K562 (cell line): ENCODE results near the gene SLC39A5. TPM values are rescaled to one million over a fixed set of nuclear protein-coding genes. Genes with fewer than 3 reads are reported as not detected.
A peak's percentile ranks its signal among the peaks of the same experiment; 100 is the strongest.

Experiments
- ATAC-seq: fragments of 200-7000 bp; cut with Tn5 transposase; 3 replicates; pipeline ENCODE4 v1.9.1; 2020; ENCODE audit warnings: moderate library complexity
- BruUV-seq: library from RNA; stranded (reverse); fragments of 400-500 nt; replicated peaks from 2 replicates; lab custom pipeline; 2021; lab: Mats Ljungman, UMichigan
- CTCF ChIA-PET: fragments of 300-600 bp; formaldehyde crosslinking; extraction: SDS; loops from one replicate; lab custom pipeline; 2021; ENCODE audit warnings: low intra/inter-chr PET ratio; lab: Yijun Ruan, JAX
- POLR2A ChIA-PET: fragments of 300-600, 350-650 bp; sonication (Branson Sonifier 250); formaldehyde crosslinking; extraction: SDS; loops from one replicate; lab custom pipeline; 2021; ENCODE audit warnings: antibody characterized with exemption, inconsistent platforms; lab: Yijun Ruan, JAX
- DNase-seq, 4 experiments: peaks; one replicate each; pipeline versions ENCODE4 v3.0.0 to v3.0.0-alpha.2; 2011 to 2018; ENCODE audit warnings: low spot score in 3 of 4, mixed read lengths in 3 of 4; ENCODE audit errors: extremely low read depth in 1 of 4
- FAIRE-seq: peaks from 2 replicates; lab custom pipeline; 2011; peaks lifted over from hg19 to GRCh38; lab: Jason Lieb, UNC
- H2AFZ ChIP-seq: 2 replicates; pipeline ENCODE4 v1.6.0; 2011; ENCODE audit warnings: low read depth, low read length, control low read depth, inconsistent platforms
- H3K27ac ChIP-seq: fragments of 200-600 bp; 3 replicates; pipeline ENCODE4 v1.8.0; 2011; ENCODE audit warnings: low read depth, mild to moderate bottlenecking, control low read depth, inconsistent platforms, low read length, moderate library complexity, mixed read lengths; ENCODE audit errors: extremely low read depth
- H3K27me3 ChIP-seq, 2 experiments: fragments of 300-600 bp in 1 of 2; 2 replicates in 1 of 2; 3 replicates in 1 of 2; pipeline versions ENCODE4 v1.6.0 to v1.8.0; 2011; ENCODE audit warnings: inconsistent platforms in 2 of 2, low read length in 2 of 2, mild to moderate bottlenecking in 1 of 2, mixed read lengths in 1 of 2, moderate library complexity in 1 of 2; ENCODE audit not compliant: control insufficient read depth in 2 of 2, insufficient read depth in 2 of 2
- H3K36me3 ChIP-seq: fragments of 300-600 bp; 3 replicates; pipeline ENCODE4 v1.8.0; 2011; ENCODE audit warnings: mild to moderate bottlenecking, low read length, inconsistent platforms; ENCODE audit not compliant: control insufficient read depth, insufficient read depth
- H3K4me1 ChIP-seq, 2 experiments: fragments of 200-600 bp in 1 of 2; replicated peaks in 1 of 2; 2 replicates in 1 of 2; 3 replicates in 1 of 2; pipeline versions ENCODE4 v1.5.1 to v1.8.0; 2011; ENCODE audit warnings: inconsistent platforms in 2 of 2, low read length in 2 of 2, mild to moderate bottlenecking in 1 of 2, mixed read lengths in 1 of 2, moderate library complexity in 1 of 2; ENCODE audit not compliant: control insufficient read depth in 2 of 2, insufficient read depth in 2 of 2
- H3K4me2 ChIP-seq: 2 replicates; pipeline ENCODE4 v1.6.1; 2011; ENCODE audit warnings: low read length, control low read depth, inconsistent platforms, mixed read lengths; ENCODE audit not compliant: insufficient read depth
- H3K4me3 ChIP-seq: fragments of 200-600 bp; sonication (generic), shearing (Covaris generic); 2 replicates; pipeline ENCODE4 v1.5.1; 2016; ENCODE audit warnings: control low read depth, inconsistent platforms
- H3K79me2 ChIP-seq: fragments of 200-600 bp; 3 replicates; pipeline ENCODE4 v1.8.0; 2011; ENCODE audit warnings: low read length, inconsistent platforms; ENCODE audit not compliant: control insufficient read depth, insufficient read depth
- H3K9ac ChIP-seq, 2 experiments: 2 replicates each; pipeline versions ENCODE4 v1.6.0 to v1.6.1; 2011; ENCODE audit warnings: low read depth in 2 of 2, low read length in 2 of 2, control low read depth in 1 of 2, inconsistent platforms in 1 of 2, mild to moderate bottlenecking in 1 of 2, mixed read lengths in 1 of 2; ENCODE audit not compliant: insufficient read depth in 1 of 2
- H3K9me1 ChIP-seq: one replicate; pipeline ENCODE4 v1.6.0; 2011; ENCODE audit warnings: inconsistent platforms, mild to moderate bottlenecking, low read length, moderate library complexity; ENCODE audit not compliant: control insufficient read depth, insufficient read depth
- H3K9me3 ChIP-seq: replicated peaks from 2 replicates; pipeline ENCODE4 v1.5.1; 2011; ENCODE audit warnings: low read depth, low read length, inconsistent platforms; ENCODE audit not compliant: control insufficient read depth, insufficient read depth
- H4K20me1 ChIP-seq: replicated peaks from 2 replicates; pipeline ENCODE4 v1.6.1; 2011; ENCODE audit warnings: low read length, inconsistent platforms, mixed read lengths; ENCODE audit not compliant: control insufficient read depth, insufficient read depth
- CBFA2T3 ChIP-seq: fragments of 450-650 bp; IDR thresholded peaks from 2 replicates; pipeline ENCODE4 v1.6.1; 2017
- GABPB1 ChIP-seq: sonication (generic); formaldehyde crosslinking; IDR thresholded peaks from 2 replicates; pipeline ENCODE4 v1.8.0; 2022; ENCODE audit warnings: mild to moderate bottlenecking, missing genetic modification reagents
- RAD51 ChIP-seq: fragments of 450-650 bp; IDR thresholded peaks from 2 replicates; pipeline ENCODE4 v1.7.1; 2016; ENCODE audit warnings: low read depth, mild to moderate bottlenecking, borderline replicate concordance
- SAP30 ChIP-seq: fragments of 200-600 bp; sonication (generic); IDR thresholded peaks from 2 replicates; pipeline ENCODE4 v1.6.1; 2012; ENCODE audit warnings: borderline replicate concordance, low read depth, mild to moderate bottlenecking, moderate library complexity, low read length, control low read depth, inconsistent platforms; ENCODE audit not compliant: insufficient read depth, poor library complexity, severe bottlenecking
- SPI1 ChIP-seq: IDR thresholded peaks from 2 replicates; pipeline ENCODE4 v1.6.1; 2011; ENCODE audit warnings: low read depth, low read length, control low read depth, borderline replicate concordance
- SREBF1 ChIP-seq: fragments of 150-350 bp; IDR thresholded peaks from 2 replicates; pipeline ENCODE4 v1.6.1; 2014; ENCODE audit warnings: antibody characterized with exemption, low read depth, low read length, borderline replicate concordance
- TAF1 ChIP-seq: IDR thresholded peaks from 2 replicates; pipeline ENCODE4 v1.6.1; 2011; ENCODE audit warnings: mild to moderate bottlenecking, low read length, moderate library complexity; ENCODE audit not compliant: insufficient read depth, control insufficient read depth, severe bottlenecking; ENCODE audit errors: extremely low read depth
- TBL1XR1 ChIP-seq, 2 experiments: IDR thresholded peaks; 2 replicates each; pipeline ENCODE4 v1.6.1; 2012; ENCODE audit warnings: improper control_type of control experiment in 2 of 2, low read length in 2 of 2, mild to moderate bottlenecking in 1 of 2
- WHSC1 ChIP-seq: IDR thresholded peaks from one replicate; pipeline ENCODE4 v1.6.1; 2012; ENCODE audit warnings: low read length, control low read depth, inconsistent platforms
- ZNF165 ChIP-seq: fragments of 250-450 bp; sonication (Bioruptor Pico); IDR thresholded peaks from 2 replicates; pipeline ENCODE4 v1.4.0; 2020; ENCODE audit warnings: borderline replicate concordance
- ZNF316 ChIP-seq: fragments of 450-650 bp; IDR thresholded peaks from 2 replicates; pipeline ENCODE4 v1.6.1; 2016
- ZNF431 ChIP-seq: sonication (generic); formaldehyde crosslinking; IDR thresholded peaks from 2 replicates; pipeline ENCODE4 v1.8.0; 2022; ENCODE audit warnings: mild to moderate bottlenecking, missing genetic modification reagents
- ZNF436 ChIP-seq: fragments of 250-450, 450-650 bp; sonication (Bioruptor Pico); formaldehyde crosslinking; IDR thresholded peaks from 2 replicates; pipeline ENCODE4 v1.7.0; 2020; ENCODE audit warnings: mild to moderate bottlenecking
- ZNF76 ChIP-seq: fragments of 250-450 bp; sonication (Bioruptor Pico); IDR thresholded peaks from 2 replicates; pipeline ENCODE4 v1.4.0; 2020; ENCODE audit warnings: mild to moderate bottlenecking, moderate library complexity, borderline replicate concordance
- ZNF766 ChIP-seq: fragments of 200-800 bp; sonication (Bioruptor generic); conservative IDR thresholded peaks from 2 replicates; pipeline ENCODE4 v1.6.1; 2016; ENCODE audit warnings: missing genetic modification characterization, missing compliant biosample characterization
- WGBS: fragments of 100-300 bp; shearing (Covaris generic); methylation state at CpG from one replicate; pipeline ENCODE4 v1.1.6; 2016; ENCODE audit warnings: low coverage, mixed read lengths; ENCODE audit not compliant: insufficient coverage; ENCODE audit errors: missing lambda C conversion rate; 5-methylcytosine and 5-hydroxymethylcytosine counted together
- in situ Hi-C: fragments of 300-500 bp; cut with MboI; formaldehyde crosslinking; loops from 4 replicates; pipeline ENCODE4 v1.15.0; 2018; ENCODE audit warnings: inconsistent platforms, mixed read lengths
- intact Hi-C: fragments of 100-400 bp; cut with micrococcal nuclease; formaldehyde crosslinking; loops from 2 replicates; pipeline ENCODE4 v1.14.2; 2022
- polyA plus RNA-seq, 8 experiments: library from polyadenylated mRNA; depleted of rRNA in 4 of 8; stranded (reverse) in 5 of 8; unstranded in 3 of 8; fragments of >200 nt; fragmentation: Nextera tagmentation in 2 of 8; fragmentation: Illumina TruSeq in 1 of 8; extraction: Ambion mirVana in 2 of 8; extraction: Trizol in 1 of 8; gene quantifications; 2 replicates each; pipeline versions ENCODE4 v1.2.1 to v1.2.3, GENCODE V29; 2011 to 2014; ENCODE audit warnings: inconsistent platforms in 1 of 8, missing spikeins in 1 of 8
- total RNA-seq, 7 experiments: library from RNA; depleted of rRNA in 6 of 7; stranded (reverse); fragments of >200 nt in 6 of 7; fragmentation: Illumina TruSeq in 2 of 7; extraction: Trizol in 2 of 7; gene quantifications; 2 replicates each; pipeline versions ENCODE4 v1.2.1 to v1.2.3, GENCODE V29; 2011 to 2021; ENCODE audit warnings: low replicate concordance in 1 of 7
- TF ChIP-seq, protein P1 (sequence below): sonication (generic); formaldehyde crosslinking; IDR thresholded peaks from 2 replicates; pipeline ENCODE4 v1.5.0; 2020; ENCODE audit warnings: missing genetic modification reagents
- TF ChIP-seq, protein P2 (sequence below): sonication (generic); formaldehyde crosslinking; IDR thresholded peaks from 2 replicates; pipeline ENCODE4 v1.8.0; 2022; ENCODE audit warnings: mild to moderate bottlenecking, missing genetic modification reagents
- TF ChIP-seq, protein P3 (sequence below): fragments of 450-650 bp; formaldehyde crosslinking; IDR thresholded peaks from 2 replicates; pipeline ENCODE4 v1.4.0; 2020; ENCODE audit warnings: mild to moderate bottlenecking, mixed read lengths

Gene SLC39A5
- total and polyA plus RNA-seq, 9 of the 15 experiments (the other 6 are each of a cell fraction or from before 2014, with no cell fraction given): 0.08 to 0.10 TPM; not detected in 7

GRCh38 chr12:56221757-56222530 is 7.9 kb upstream of the SLC39A5 start, which contains the start of gene RNF41 (continued):
- TF ChIP-seq CBFA2T3: no peak
- peak; percentile 83 for TF ChIP-seq SAP30
- peak; percentile 57; the same call in 1 of the 2 replicates for TF ChIP-seq SPI1
- no peak for TF ChIP-seq ZNF436
- TF ChIP-seq ZNF431 (CRISPR knock-in tag): 0 out of 2 replicates have a peak, but pooled peaks have one; percentile 19
- TF ChIP-seq ZNF76: 0 out of 2 replicates have a peak, but pooled peaks have one; percentile 14
- no peak for TF ChIP-seq ZNF316
- TF ChIP-seq WHSC1: no peak
- TF ChIP-seq, protein P1, sequence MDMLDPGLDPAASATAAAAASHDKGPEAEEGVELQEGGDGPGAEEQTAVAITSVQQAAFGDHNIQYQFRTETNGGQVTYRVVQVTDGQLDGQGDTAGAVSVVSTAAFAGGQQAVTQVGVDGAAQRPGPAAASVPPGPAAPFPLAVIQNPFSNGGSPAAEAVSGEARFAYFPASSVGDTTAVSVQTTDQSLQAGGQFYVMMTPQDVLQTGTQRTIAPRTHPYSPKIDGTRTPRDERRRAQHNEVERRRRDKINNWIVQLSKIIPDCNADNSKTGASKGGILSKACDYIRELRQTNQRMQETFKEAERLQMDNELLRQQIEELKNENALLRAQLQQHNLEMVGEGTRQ (CRISPR knock-in tag): no peak

GRCh38 chr12:56222531-56222895 is 7.3 kb upstream of the SLC39A5 start:
- no peak for ATAC-seq
- in situ Hi-C loops (no loop called here), intact Hi-C loops (loop anchor here (10.0 kb wide), 1 partner anchor 178 kb away; the partner anchor contains the start of gene RPS26)
- H3K9ac ChIP-seq: peak overlapping the region; percentile 85 to 97
- peaks cover 20 to 31% of the 10 kb centered on the region in 2 experiments; a peak in 4 of 5 replicates for H3K4me1 ChIP-seq
- peak overlapping the region; percentile 90 for H3K4me3 ChIP-seq
- H3K36me3 ChIP-seq: peaks cover 7% of the 10 kb centered on the region; the same call in 2 of the 3 replicates
- no TSS peak for BruUV-seq
- POLR2A ChIA-PET: interaction anchor here (0.5 to 3.4 kb wide), 22 partner anchors 9 to 365 kb away, joined by 3 to 68 read pairs (median 6); partner anchors contain the start of genes COQ10A, ESYT1, MYL6 and PA2G4
- no peaks in the 10 kb centered on the region for H3K9me3 ChIP-seq
- no peaks in the 10 kb centered on the region for H4K20me1 ChIP-seq
- no peaks in the 10 kb centered on the region for H3K27me3 ChIP-seq
- H3K4me2 ChIP-seq: peak overlapping the region; percentile 96
- no peaks in the 10 kb centered on the region for H3K9me1 ChIP-seq
- WGBS: 5% methylated on average over 4 of the region's 4 CpGs
- CTCF ChIA-PET: interaction anchor here (1.1 to 1.4 kb wide), 2 partner anchors 29 to 33 kb away, joined by 3 to 5 read pairs; partner anchors contain the start of gene SMARCC2
- DNase-seq: no peak
- peak; percentile 52 for FAIRE-seq
- H3K27ac ChIP-seq: peak overlapping the region; percentile 93
- H2AFZ ChIP-seq: peak overlapping the region; percentile 96
- peaks cover 45% of the 10 kb centered on the region for H3K79me2 ChIP-seq
- TF ChIP-seq SREBF1 (no peak), ZNF165 (CRISPR knock-in tag) (no peak), RAD51 (no peak), TAF1 (no peak), TBL1XR1 (IDR thresholded peaks at IDR 0.05; ENCODE audit: low read length in 2 of 2) (no peak), ZNF766 (0 out of 2 replicates have a peak, but pooled peaks have one; percentile 45), GABPB1 (CRISPR knock-in tag) (no peak)
- TF ChIP-seq, protein P2, sequence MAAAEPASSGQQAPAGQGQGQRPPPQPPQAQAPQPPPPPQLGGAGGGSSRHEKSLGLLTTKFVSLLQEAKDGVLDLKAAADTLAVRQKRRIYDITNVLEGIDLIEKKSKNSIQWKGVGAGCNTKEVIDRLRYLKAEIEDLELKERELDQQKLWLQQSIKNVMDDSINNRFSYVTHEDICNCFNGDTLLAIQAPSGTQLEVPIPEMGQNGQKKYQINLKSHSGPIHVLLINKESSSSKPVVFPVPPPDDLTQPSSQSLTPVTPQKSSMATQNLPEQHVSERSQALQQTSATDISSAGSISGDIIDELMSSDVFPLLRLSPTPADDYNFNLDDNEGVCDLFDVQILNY (CRISPR knock-in tag): no peak
- TF ChIP-seq, protein P3, sequence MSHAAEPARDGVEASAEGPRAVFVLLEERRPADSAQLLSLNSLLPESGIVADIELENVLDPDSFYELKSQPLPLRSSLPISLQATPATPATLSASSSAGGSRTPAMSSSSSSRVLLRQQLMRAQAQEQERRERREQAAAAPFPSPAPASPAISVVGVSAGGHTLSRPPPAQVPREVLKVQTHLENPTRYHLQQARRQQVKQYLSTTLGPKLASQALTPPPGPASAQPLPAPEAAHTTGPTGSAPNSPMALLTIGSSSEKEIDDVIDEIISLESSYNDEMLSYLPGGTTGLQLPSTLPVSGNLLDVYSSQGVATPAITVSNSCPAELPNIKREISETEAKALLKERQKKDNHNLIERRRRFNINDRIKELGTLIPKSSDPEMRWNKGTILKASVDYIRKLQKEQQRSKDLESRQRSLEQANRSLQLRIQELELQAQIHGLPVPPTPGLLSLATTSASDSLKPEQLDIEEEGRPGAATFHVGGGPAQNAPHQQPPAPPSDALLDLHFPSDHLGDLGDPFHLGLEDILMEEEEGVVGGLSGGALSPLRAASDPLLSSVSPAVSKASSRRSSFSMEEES: peak; percentile 74
